OCI-LY1 (cell line): ENCODE measurements around the gene EIF3M.

Source experiments
- H2AFZ ChIP-seq: fragments of 200-600 bp; sonication (generic), shearing (Covaris generic); 2 replicates; pipeline ENCODE4 v1.6.0; 2014; ENCODE audit warnings: antibody characterized with exemption, mild to moderate bottlenecking, low read length
- H3F3A ChIP-seq: fragments of 200-600 bp; sonication (generic), shearing (Covaris generic); 2 replicates; pipeline ENCODE4 v1.6.0; 2014; ENCODE audit warnings: mild to moderate bottlenecking, antibody characterized with exemption, low read length, moderate library complexity; ENCODE audit not compliant: insufficient read depth
- H3K27ac ChIP-seq: fragments of 200-600 bp; sonication (generic); 2 replicates; pipeline ENCODE4 v1.5.1; 2014; ENCODE audit warnings: low read length, mixed run types, mild to moderate bottlenecking, low read depth; ENCODE audit not compliant: poor library complexity, severe bottlenecking
- H3K27me3 ChIP-seq: fragments of 200-600 bp; sonication (generic); 2 replicates; pipeline ENCODE4 v1.6.0; 2014; ENCODE audit warnings: antibody characterized with exemption, mild to moderate bottlenecking, low read length, moderate library complexity; ENCODE audit not compliant: insufficient read depth
- H3K36me3 ChIP-seq: fragments of 200-600 bp; sonication (generic); 2 replicates; pipeline ENCODE4 v1.6.1; 2014; ENCODE audit warnings: mild to moderate bottlenecking, antibody characterized with exemption, low read length, moderate library complexity, mixed read lengths; ENCODE audit not compliant: insufficient read depth
- H3K4me1 ChIP-seq: fragments of 200-600 bp; sonication (generic); 2 replicates; pipeline ENCODE4 v1.5.1; 2014; ENCODE audit warnings: mild to moderate bottlenecking, low read length, moderate library complexity; ENCODE audit not compliant: insufficient read depth, severe bottlenecking
- H3K4me2 ChIP-seq: fragments of 200-600 bp; sonication (generic), shearing (Covaris generic); 2 replicates; pipeline ENCODE4 v1.6.1; 2014; ENCODE audit warnings: low read length
- H3K4me3 ChIP-seq: fragments of 200-600 bp; sonication (generic); 2 replicates; pipeline ENCODE4 v1.5.1; 2014; ENCODE audit warnings: low read length, low read depth, mild to moderate bottlenecking, mixed read lengths; ENCODE audit not compliant: poor library complexity, severe bottlenecking
- H3K79me2 ChIP-seq: fragments of 200-600 bp; shearing (Covaris generic); 2 replicates; pipeline ENCODE4 v1.6.1; 2016; ENCODE audit warnings: mixed run types, low read length, mixed read lengths; ENCODE audit not compliant: insufficient read depth
- H3K9ac ChIP-seq: fragments of 200-600 bp; sonication (generic), shearing (Covaris generic); 2 replicates; pipeline ENCODE4 v1.6.1; 2014; ENCODE audit warnings: mild to moderate bottlenecking, low read length, mixed read lengths
- H3K9me2 ChIP-seq: fragments of 200-600 bp; sonication (generic), shearing (Covaris generic); 2 replicates; pipeline ENCODE4 v1.6.1; 2014; ENCODE audit warnings: low read depth, mild to moderate bottlenecking, low read length, mixed read lengths
- H3K9me3 ChIP-seq: fragments of 200-600 bp; shearing (Covaris generic); 2 replicates; pipeline ENCODE4 v1.6.1; 2014; ENCODE audit warnings: low read length, mixed read lengths
- H4K20me1 ChIP-seq: fragments of 200-600 bp; sonication (generic), shearing (Covaris generic); 2 replicates; pipeline ENCODE4 v1.6.0; 2016; ENCODE audit warnings: mild to moderate bottlenecking, low read length; ENCODE audit not compliant: insufficient read depth
- EZH2 ChIP-seq: fragments of 200-600 bp; sonication (generic), shearing (Covaris generic); IDR thresholded peaks from 2 replicates; pipeline ENCODE4 v1.8.0; 2017; ENCODE audit warnings: borderline replicate concordance, mixed run types, mild to moderate bottlenecking, antibody characterized with exemption, low read length, moderate library complexity, mixed read lengths
- TF ChIP-seq, protein P1 (sequence below): fragments of 200-600 bp; sonication (generic), shearing (Covaris generic); IDR thresholded peaks from 2 replicates; pipeline ENCODE4 v1.5.1; 2017; ENCODE audit warnings: mild to moderate bottlenecking, antibody characterized with exemption, low read length, moderate library complexity, mixed read lengths

Gene EIF3M

GRCh38 chr11:32571039-32571438 is 12.6 kb upstream of the EIF3M start:
- no peaks in the 10 kb centered on the region for H3K9me2 ChIP-seq
- H3K9me3 ChIP-seq: no peaks in the 10 kb centered on the region
- H3K36me3 ChIP-seq: no peaks in the 10 kb centered on the region
- H3K27ac ChIP-seq: no peak overlapping the region
- H3K4me3 ChIP-seq: no peak overlapping the region
- H3K9ac ChIP-seq: no peak overlapping the region
- TF ChIP-seq EZH2: no peak
- TF ChIP-seq, protein P1, sequence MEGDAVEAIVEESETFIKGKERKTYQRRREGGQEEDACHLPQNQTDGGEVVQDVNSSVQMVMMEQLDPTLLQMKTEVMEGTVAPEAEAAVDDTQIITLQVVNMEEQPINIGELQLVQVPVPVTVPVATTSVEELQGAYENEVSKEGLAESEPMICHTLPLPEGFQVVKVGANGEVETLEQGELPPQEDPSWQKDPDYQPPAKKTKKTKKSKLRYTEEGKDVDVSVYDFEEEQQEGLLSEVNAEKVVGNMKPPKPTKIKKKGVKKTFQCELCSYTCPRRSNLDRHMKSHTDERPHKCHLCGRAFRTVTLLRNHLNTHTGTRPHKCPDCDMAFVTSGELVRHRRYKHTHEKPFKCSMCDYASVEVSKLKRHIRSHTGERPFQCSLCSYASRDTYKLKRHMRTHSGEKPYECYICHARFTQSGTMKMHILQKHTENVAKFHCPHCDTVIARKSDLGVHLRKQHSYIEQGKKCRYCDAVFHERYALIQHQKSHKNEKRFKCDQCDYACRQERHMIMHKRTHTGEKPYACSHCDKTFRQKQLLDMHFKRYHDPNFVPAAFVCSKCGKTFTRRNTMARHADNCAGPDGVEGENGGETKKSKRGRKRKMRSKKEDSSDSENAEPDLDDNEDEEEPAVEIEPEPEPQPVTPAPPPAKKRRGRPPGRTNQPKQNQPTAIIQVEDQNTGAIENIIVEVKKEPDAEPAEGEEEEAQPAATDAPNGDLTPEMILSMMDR: no peak
- H3F3A ChIP-seq: no peaks in the 10 kb centered on the region
- H4K20me1 ChIP-seq: no peaks in the 10 kb centered on the region
- no peak overlapping the region for H2AFZ ChIP-seq
- no peaks in the 10 kb centered on the region for H3K27me3 ChIP-seq
- H3K79me2 ChIP-seq: no peaks in the 10 kb centered on the region
- no peak overlapping the region for H3K4me2 ChIP-seq
- no peaks in the 10 kb centered on the region for H3K4me1 ChIP-seq

DNA sequence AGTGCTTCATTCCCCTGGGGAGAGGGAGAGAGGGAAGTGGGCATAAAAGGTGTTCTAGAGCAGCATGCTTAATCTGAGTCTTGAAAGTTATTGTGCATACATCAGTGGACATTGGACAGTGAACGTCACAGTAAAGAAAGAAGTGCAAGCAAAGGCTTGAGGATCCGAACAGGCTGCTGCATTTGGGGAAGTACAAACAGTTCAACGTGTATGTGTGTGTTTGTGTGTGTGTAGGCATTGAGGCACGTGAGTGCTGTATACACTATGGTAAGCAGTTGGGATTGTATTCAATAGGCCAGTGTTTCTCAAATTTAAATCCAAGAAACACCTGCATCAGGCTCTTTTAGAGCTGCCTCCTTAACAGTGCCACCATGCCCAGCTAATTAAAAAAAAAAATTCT is 10.4 kb upstream of the EIF3M start:
- no peak overlapping the region for H3K27ac ChIP-seq
- no peaks in the 10 kb centered on the region for H3K27me3 ChIP-seq
- no peaks in the 10 kb centered on the region for H3K9me2 ChIP-seq
- no peak overlapping the region for H2AFZ ChIP-seq
- no peak overlapping the region for H3K4me3 ChIP-seq
- no peaks in the 10 kb centered on the region for H3K36me3 ChIP-seq
- no peak overlapping the region for H3K9ac ChIP-seq
- TF ChIP-seq EZH2: no peak
- TF ChIP-seq, protein P1: no peak
- no peak overlapping the region for H3K4me2 ChIP-seq
- H3K4me1 ChIP-seq: no peaks in the 10 kb centered on the region
- H4K20me1 ChIP-seq: no peaks in the 10 kb centered on the region
- no peaks in the 10 kb centered on the region for H3K79me2 ChIP-seq
- no peaks in the 10 kb centered on the region for H3K9me3 ChIP-seq
- H3F3A ChIP-seq: no peaks in the 10 kb centered on the region

GRCh38 chr11:32574421-32574820 is 9.2 kb upstream of the EIF3M start:
- no peaks in the 10 kb centered on the region for H4K20me1 ChIP-seq
- no peaks in the 10 kb centered on the region for H3K4me1 ChIP-seq
- H3K27ac ChIP-seq: no peak overlapping the region
- H3K9ac ChIP-seq: no peak overlapping the region
- no peaks in the 10 kb centered on the region for H3K27me3 ChIP-seq
- no peak overlapping the region for H2AFZ ChIP-seq
- no peaks in the 10 kb centered on the region for H3F3A ChIP-seq
- H3K4me2 ChIP-seq: no peak overlapping the region
- H3K9me2 ChIP-seq: no peaks in the 10 kb centered on the region
- H3K4me3 ChIP-seq: no peak overlapping the region
- no peaks in the 10 kb centered on the region for H3K9me3 ChIP-seq
- H3K36me3 ChIP-seq: no peaks in the 10 kb centered on the region
- TF ChIP-seq EZH2: no peak
- TF ChIP-seq, protein P1: no peak
- H3K79me2 ChIP-seq: no peaks in the 10 kb centered on the region
